H1 (cell line): ENCODE results near the gene TMEM154. TPM values are rescaled to one million over a fixed set of nuclear protein-coding genes. Genes with fewer than 3 reads are reported as not detected.

Experiments used
- CTCF ChIA-PET: fragments of 300-600 bp; sonication (Branson Sonifier 250); formaldehyde crosslinking; loops from one replicate; lab custom pipeline; 2021; ENCODE audit not compliant: partially characterized antibody; lab: Charles Lee
- POLR2A ChIA-PET: fragments of 300-600 bp; sonication (Branson Sonifier 250); formaldehyde crosslinking; loops from one replicate; lab custom pipeline; 2021; ENCODE audit warnings: inconsistent platforms; ENCODE audit not compliant: partially characterized antibody; lab: Charles Lee
- DNase-seq, 2 experiments: peaks; one replicate each; pipeline versions ENCODE4 v3.0.0 to v3.0.0-alpha.2; 2010 to 2022; ENCODE audit warnings: low spot score in 2 of 2, low read depth in 1 of 2, mixed read lengths in 1 of 2
- FAIRE-seq: peaks from 2 replicates; lab custom pipeline; 2011; peaks lifted over from hg19 to GRCh38; lab: Jason Lieb, UNC
- H2AFZ ChIP-seq: 2 replicates; pipeline ENCODE4 v1.8.1; 2012; ENCODE audit warnings: low read length, inconsistent platforms
- H2AK5ac ChIP-seq: 2 replicates; pipeline ENCODE4 v1.6.1; 2013; ENCODE audit warnings: low read depth, low read length
- H2BK120ac ChIP-seq: replicated peaks from 2 replicates; pipeline ENCODE3; 2013; ENCODE audit warnings: low read depth, low read length, inconsistent platforms
- H2BK12ac ChIP-seq: 2 replicates; pipeline ENCODE4 v1.6.1; 2013; ENCODE audit warnings: low read depth, low read length
- H2BK15ac ChIP-seq: 2 replicates; pipeline ENCODE4 v1.6.1; 2013; ENCODE audit warnings: low read length
- H2BK20ac ChIP-seq: 2 replicates; pipeline ENCODE4 v1.6.1; 2013; ENCODE audit warnings: low read length
- H2BK5ac ChIP-seq: 2 replicates; pipeline ENCODE4 v1.6.1; 2013; ENCODE audit warnings: low read depth, low read length
- H3K14ac ChIP-seq: 2 replicates; pipeline ENCODE4 v1.6.1; 2013; ENCODE audit warnings: inconsistent platforms; ENCODE audit not compliant: insufficient read length
- H3K18ac ChIP-seq: 2 replicates; pipeline ENCODE4 v1.6.1; 2013; ENCODE audit warnings: low read length; ENCODE audit errors: extremely low read depth
- H3K23ac ChIP-seq: 2 replicates; pipeline ENCODE4 v1.6.1; 2013; ENCODE audit warnings: inconsistent platforms; ENCODE audit not compliant: insufficient read length
- H3K23me2 ChIP-seq: 2 replicates; pipeline ENCODE4 v1.6.1; 2013; ENCODE audit warnings: low read depth, low read length
- H3K27ac ChIP-seq: 2 replicates; pipeline ENCODE4 v1.6.1; 2011; ENCODE audit warnings: low read depth, low read length, inconsistent platforms
- H3K27me3 ChIP-seq, 4 experiments: replicated peaks in 1 of 4; 1 replicate in 1 of 4; 2 replicates in 3 of 4; pipeline versions ENCODE4 v1.6.1 to v1.8.1; 2011 to 2013; ENCODE audit warnings: low read length in 3 of 4, mild to moderate bottlenecking in 3 of 4, inconsistent platforms in 2 of 4, mixed read lengths in 2 of 4, moderate library complexity in 1 of 4; ENCODE audit not compliant: control insufficient read depth in 3 of 4, insufficient read depth in 3 of 4; ENCODE audit errors: extremely low read depth in 1 of 4
- H3K36me3 ChIP-seq, 4 experiments: 2 replicates each; pipeline versions ENCODE4 v1.6.1 to v1.8.1; 2011 to 2013; ENCODE audit warnings: mild to moderate bottlenecking in 4 of 4, low read length in 3 of 4, moderate library complexity in 2 of 4, control low read depth in 1 of 4, inconsistent platforms in 1 of 4; ENCODE audit not compliant: insufficient read depth in 4 of 4, control insufficient read depth in 2 of 4
- H3K4ac ChIP-seq: replicated peaks from 2 replicates; pipeline ENCODE3; 2013; ENCODE audit warnings: low read length, low read depth, mixed read lengths, inconsistent platforms; ENCODE audit not compliant: insufficient read length
- H3K4me1 ChIP-seq, 4 experiments: replicated peaks in 1 of 4; 1 replicate in 1 of 4; 2 replicates in 3 of 4; pipeline versions ENCODE4 v1.6.1 to v1.8.1; 2011 to 2013; ENCODE audit warnings: low read length in 3 of 4, inconsistent platforms in 2 of 4, mixed read lengths in 1 of 4; ENCODE audit not compliant: insufficient read depth in 4 of 4, control insufficient read depth in 3 of 4
- H3K4me2 ChIP-seq, 2 experiments: 2 replicates each; pipeline versions ENCODE4 v1.6.1 to v1.8.1; 2011 to 2013; ENCODE audit warnings: low read depth in 2 of 2, low read length in 2 of 2, control low read depth in 1 of 2, inconsistent platforms in 1 of 2, mild to moderate bottlenecking in 1 of 2; ENCODE audit not compliant: insufficient read depth in 1 of 2
- H3K4me3 ChIP-seq, 4 experiments: fragments of 200-600, 300-600 bp in 1 of 4; sonication (generic), shearing (Covaris generic), sonication (Bioruptor Twin) in 1 of 4; 2 replicates each; pipeline versions ENCODE4 v1.5.1 to v1.8.1; 2011 to 2016; ENCODE audit warnings: low read length in 4 of 4, low read depth in 3 of 4, control low read depth in 2 of 4, inconsistent platforms in 2 of 4, mild to moderate bottlenecking in 2 of 4, mixed read lengths in 1 of 4, moderate library complexity in 1 of 4; ENCODE audit not compliant: insufficient read depth in 2 of 4; ENCODE audit errors: extremely low read depth in 1 of 4
- H3K56ac ChIP-seq: replicated peaks from 2 replicates; pipeline ENCODE3; 2013; ENCODE audit warnings: low read depth, mild to moderate bottlenecking, mixed read lengths, low read length, inconsistent platforms; ENCODE audit not compliant: insufficient read length
- H3K79me1 ChIP-seq: 2 replicates; pipeline ENCODE4 v1.6.1; 2013; ENCODE audit warnings: low read depth, low read length, control low read depth
- H3K79me2 ChIP-seq, 2 experiments: 2 replicates each; pipeline versions ENCODE4 v1.6.1 to v1.8.1; 2012 to 2013; ENCODE audit warnings: low read length in 2 of 2, mild to moderate bottlenecking in 2 of 2, inconsistent platforms in 1 of 2; ENCODE audit not compliant: insufficient read depth in 2 of 2, control insufficient read depth in 1 of 2
- H3K9ac ChIP-seq, 4 experiments: replicated peaks in 1 of 4; 1 replicate in 1 of 4; 2 replicates in 3 of 4; pipeline versions ENCODE4 v1.6.1 to v1.8.1; 2011 to 2013; ENCODE audit warnings: low read depth in 3 of 4, low read length in 3 of 4, control low read depth in 2 of 4, mild to moderate bottlenecking in 2 of 4, moderate library complexity in 2 of 4, inconsistent platforms in 1 of 4; ENCODE audit errors: extremely low read depth in 1 of 4
- H3K9me3 ChIP-seq, 2 experiments: 2 replicates each; pipeline versions ENCODE4 v1.6.1 to v1.8.1; 2012 to 2013; ENCODE audit warnings: mild to moderate bottlenecking in 2 of 2, moderate library complexity in 2 of 2, control low read depth in 1 of 2, inconsistent platforms in 1 of 2, low read depth in 1 of 2, low read length in 1 of 2, mixed read lengths in 1 of 2; ENCODE audit not compliant: insufficient read depth in 2 of 2
- H4K20me1 ChIP-seq, 2 experiments: replicated peaks in 1 of 2; 2 replicates each; pipeline versions ENCODE3 to v1.8.1; 2011 to 2013; ENCODE audit warnings: inconsistent platforms in 2 of 2, low read length in 2 of 2, mild to moderate bottlenecking in 1 of 2; ENCODE audit not compliant: insufficient read depth in 2 of 2, control insufficient read depth in 1 of 2
- H4K5ac ChIP-seq: 2 replicates; pipeline ENCODE4 v1.6.1; 2013; ENCODE audit warnings: low read length, low read depth, mixed read lengths, inconsistent platforms; ENCODE audit not compliant: insufficient read length
- H4K8ac ChIP-seq: 2 replicates; pipeline ENCODE4 v1.8.0; 2013; ENCODE audit warnings: mild to moderate bottlenecking, moderate library complexity, low read length, inconsistent platforms; ENCODE audit not compliant: insufficient read depth; ENCODE audit errors: extremely low read depth
- H4K91ac ChIP-seq: replicated peaks from 2 replicates; pipeline ENCODE3; 2013; ENCODE audit warnings: low read length, mixed read lengths, inconsistent platforms; ENCODE audit not compliant: insufficient read length
- BCL11A ChIP-seq, 2 experiments: IDR thresholded peaks; one replicate each; pipeline ENCODE4 v1.6.1; 2011; ENCODE audit warnings: low read depth in 2 of 2, low read length in 2 of 2, mild to moderate bottlenecking in 2 of 2
- CBX5 ChIP-seq: fragments of 300-800, 300-1000 bp; sonication (generic); IDR thresholded peaks from 2 replicates; pipeline ENCODE4 v1.7.1; 2016; ENCODE audit warnings: antibody characterized with exemption, low read length, low read depth
- CHD2 ChIP-seq: IDR thresholded peaks from 2 replicates; pipeline ENCODE4 v1.6.1; 2012; ENCODE audit warnings: low read length, improper control_type of control experiment
- CREB1 ChIP-seq: IDR thresholded peaks from 2 replicates; pipeline ENCODE4 v1.6.1; 2012; ENCODE audit warnings: inconsistent platforms
- GABPA ChIP-seq: IDR thresholded peaks from 2 replicates; pipeline ENCODE4 v1.6.1; 2011; ENCODE audit warnings: mild to moderate bottlenecking, low read length, moderate library complexity, borderline replicate concordance; ENCODE audit not compliant: insufficient read depth
- HDAC2 ChIP-seq, 2 experiments: fragments of 300-600 bp in 1 of 2; sonication (generic) in 1 of 2; IDR thresholded peaks; 2 replicates each; pipeline ENCODE4 v1.6.1; 2011 to 2012; ENCODE audit warnings: low read depth in 2 of 2, low read length in 2 of 2, mild to moderate bottlenecking in 2 of 2, moderate library complexity in 2 of 2, borderline replicate concordance in 1 of 2, inconsistent platforms in 1 of 2
- PHF8 ChIP-seq: fragments of 200-600 bp; sonication (generic); conservative IDR thresholded peaks from 2 replicates; pipeline ENCODE4 v1.7.1; 2012; ENCODE audit warnings: low read depth, mild to moderate bottlenecking, inconsistent platforms, low read length, moderate library complexity
- RFX5 ChIP-seq: IDR thresholded peaks from 2 replicates; pipeline ENCODE4 v1.6.1; 2011; ENCODE audit warnings: low read depth, low read length, improper control_type of control experiment, borderline replicate concordance
- SIX5 ChIP-seq: IDR thresholded peaks from 2 replicates; pipeline ENCODE4 v1.6.1; 2011; ENCODE audit warnings: mild to moderate bottlenecking, low read depth, low read length
- SP1 ChIP-seq: IDR thresholded peaks from 2 replicates; pipeline ENCODE4 v1.6.1; 2011; ENCODE audit warnings: low read depth, low read length
- SP4 ChIP-seq: IDR thresholded peaks from 2 replicates; pipeline ENCODE4 v1.6.1; 2012; ENCODE audit warnings: low read length, inconsistent platforms
- TAF1 ChIP-seq: IDR thresholded peaks from 2 replicates; pipeline ENCODE4 v1.6.1; 2011; ENCODE audit warnings: mild to moderate bottlenecking, low read depth, low read length
- TEAD4 ChIP-seq: IDR thresholded peaks from 2 replicates; pipeline ENCODE4 v1.6.1; 2012; ENCODE audit warnings: low read depth, low read length, inconsistent platforms, mixed read lengths
- WGBS, 2 experiments: shearing (Covaris generic) in 1 of 2; methylation state at CpG; one replicate each; pipeline versions ENCODE4 v1.1.6 to v1.1.7; 2013 to 2015; ENCODE audit warnings: low lambda C conversion rate in 2 of 2, mixed read lengths in 2 of 2, inconsistent platforms in 1 of 2, low coverage in 1 of 2, missing lambda C conversion rate in 1 of 2; ENCODE audit not compliant: insufficient replicate concordance in 2 of 2, insufficient coverage in 1 of 2, insufficient read length in 1 of 2; ENCODE audit errors: extremely low coverage in 1 of 2, missing lambda C conversion rate in 1 of 2; 5-methylcytosine and 5-hydroxymethylcytosine counted together
- polyA plus RNA-seq, 7 experiments: library from polyadenylated mRNA; depleted of rRNA in 3 of 7; stranded (reverse) in 5 of 7; unstranded in 2 of 7; fragments of >200 nt in 5 of 7; fragments of 200-250 nt in 2 of 7; gene quantifications; 1 replicate in 5 of 7; 2 replicates in 1 of 7; 4 replicates in 1 of 7; pipeline versions ENCODE4 v1.2.1 to v1.2.3, GENCODE V29; 2011 to 2013; ENCODE audit warnings: missing spikeins in 2 of 7, mixed read lengths in 2 of 7
- total RNA-seq: library from RNA; stranded (reverse); fragmentation: NEBNext Ultra II Directional; extraction: Animal tissue kit (Norgen Biotek cat#: 25700); gene quantifications from 2 replicates; pipeline ENCODE4 v1.2.1, GENCODE V29; 2021

TMEM154 gene
- total and polyA plus RNA-seq, 2 of the 8 experiments (the other 6 are each of a cell fraction or from before 2014, with no cell fraction given), result 0.33 to 1.2 TPM

- Histone ChIP-seq H3K9me3 (peaks cover 5 to 8% of the 10 kb centered on the region in 2 experiments; a peak in 3 of 4 replicates), H2BK12ac (peak overlapping the region; percentile 86; the same call in 1 of the 2 replicates), H3K14ac (no peak overlapping the region), H3K56ac (no peak overlapping the region), H2AFZ (peak overlapping the region; percentile 74), H4K5ac (no peak overlapping the region), H3K79me2 (no peaks in the 10 kb centered on the region), H2BK15ac (peak overlapping the region; percentile 90; the same call in 1 of the 2 replicates), H2BK5ac (0 out of 2 replicates have a peak overlapping the region, but pooled peaks have one; percentile 13), H4K91ac (peak overlapping the region; percentile 89), H2BK20ac (no peak overlapping the region), H4K20me1 (no peaks in the 10 kb centered on the region), H3K18ac (peak overlapping the region; percentile 13; the same call in 1 of the 2 replicates), H2AK5ac (no peak overlapping the region), H3K79me1 (no peaks in the 10 kb centered on the region), H3K27me3 (no peaks in the 10 kb centered on the region), H3K36me3 (no peaks in the 10 kb centered on the region), H3K23ac (no peak overlapping the region), H3K4me1 (peaks cover 3 to 9% (median 5%) of the 10 kb centered on the region in 4 experiments), H3K9ac (no peak overlapping the region), H3K27ac (no peak overlapping the region), H3K23me2 (no peaks in the 10 kb centered on the region), H3K4ac (peak overlapping the region; percentile 53), H2BK120ac (peak overlapping the region; percentile 33), H3K4me3 (no peak overlapping the region), H3K4me2 (no peak overlapping the region), H4K8ac (peak overlapping the region; percentile 73)
- 83% methylated on average over 7 of the region's 7 CpGs; no CpG with 5 or more reads in 1 of the 2 experiments for WGBS, 2 experiments
- FAIRE-seq (no peak), DNase-seq (no peak)
- CTCF ChIA-PET, result interaction anchor here (0.6 to 2.8 kb wide), 6 partner anchors 11 to 828 kb away, joined by 3 to 14 read pairs (median 4); no protein-coding TSS in a partner anchor
- POLR2A ChIA-PET, result no interaction called here
- TF ChIP-seq TEAD4 (no peak), HDAC2 (IDR thresholded peaks at IDR 0.05; ENCODE audit: borderline replicate concordance in 1 of 2, low read depth in 2 of 2, low read length in 2 of 2) (no peak), SP4 (no peak), SP1 (no peak), CREB1 (no peak), GABPA (no peak), BCL11A (IDR thresholded peaks at IDR 0.05; ENCODE audit: low read depth in 2 of 2, low read length in 2 of 2) (no peak), CBX5 (no peak), CHD2 (no peak), RFX5 (no peak), TAF1 (no peak), PHF8 (no peak), SIX5 (no peak)
These were observed 24.3 kb downstream of the TMEM154 start for GRCh38 chr4:152655272-152656129.
